Activated T-cell treated with anti-CD3 and anti-CD28 coated beads, Interleukin-2, amount 50 U/mL, for 72 hours (primary cell): Measurements from ENCODE around the gene LIPH. TPM values are rescaled to one million over a fixed set of nuclear protein-coding genes. Genes with fewer than 3 reads are reported as not detected.

Source experiments
- ATAC-seq, 2 donors: fragments of 150-1000 bp; cut with Tn5 transposase; replicated peaks in 1 of 2; 2 replicates each; pipeline ENCODE4 v1.10.0; 2021; ENCODE audit warnings: moderate library complexity in 2 of 2, mild to moderate bottlenecking in 1 of 2
- DNase-seq, 2 donors: peaks; one replicate each; pipeline ENCODE4 v3.0.0; 2021 to 2022; ENCODE audit warnings: mixed read lengths in 1 of 2
- H3K27ac Mint-ChIP-seq: one replicate; pipeline ENCODE4 v1.8.0; 2022; ENCODE audit warnings: mild to moderate bottlenecking, moderate library complexity, mixed read lengths
- H3K27me3 Mint-ChIP-seq: one replicate; pipeline ENCODE4 v1.8.0; 2022; ENCODE audit warnings: low read depth, mixed read lengths
- H3K36me3 Mint-ChIP-seq, 2 donors: one replicate each; pipeline ENCODE4 v1.8.0; 2022; ENCODE audit warnings: mixed read lengths in 2 of 2, mild to moderate bottlenecking in 1 of 2; ENCODE audit not compliant: insufficient read depth in 2 of 2
- H3K4me1 Mint-ChIP-seq: one replicate; pipeline ENCODE4 v1.8.0; 2022; ENCODE audit warnings: low read depth, mixed read lengths
- H3K4me3 Mint-ChIP-seq, 2 donors: one replicate each; pipeline ENCODE4 v1.8.0; 2022; ENCODE audit warnings: mild to moderate bottlenecking in 2 of 2, mixed read lengths in 2 of 2, moderate library complexity in 2 of 2
- H3K9me3 Mint-ChIP-seq, 2 donors: one replicate each; pipeline ENCODE4 v1.8.0; 2022; ENCODE audit warnings: mixed read lengths in 2 of 2
- total RNA-seq, 2 donors: library from RNA; stranded (reverse); gene quantifications; one replicate each; pipeline ENCODE4 v1.2.3, GENCODE V29; 2022

The LIPH gene
- total RNA-seq, 2 donors from 2014 or later, result 0.19 TPM; not detected in 1

GRCh38 chr3:185530856-185531255 lies 21.5 kb downstream of the LIPH start:
- H3K9me3 Mint-ChIP-seq, result no peaks in the 10 kb centered on the region

GRCh38 chr3:185528532-185528931 lies 23.9 kb downstream of the LIPH start:
- no peak for DNase-seq
- no peaks in the 10 kb centered on the region for H3K4me1 Mint-ChIP-seq
- no peaks in the 10 kb centered on the region for H3K9me3 Mint-ChIP-seq
- ATAC-seq, result no peak
- H3K27me3 Mint-ChIP-seq, result peaks cover 20% of the 10 kb centered on the region
- H3K4me3 Mint-ChIP-seq, result no peak overlapping the region
- H3K27ac Mint-ChIP-seq, result no peak overlapping the region
- H3K36me3 Mint-ChIP-seq, result no peaks in the 10 kb centered on the region

More at GRCh38 chr3:185530856-185531255, 21.5 kb downstream of the LIPH start:
- H3K4me1 Mint-ChIP-seq, result no peaks in the 10 kb centered on the region
- H3K27me3 Mint-ChIP-seq, result peaks cover 8% of the 10 kb centered on the region
- no peak overlapping the region for H3K27ac Mint-ChIP-seq
- H3K36me3 Mint-ChIP-seq, result no peaks in the 10 kb centered on the region
- DNase-seq, result no peak
- ATAC-seq, result no peak
- no peak overlapping the region for H3K4me3 Mint-ChIP-seq

- Mint-ChIP-seq H3K4me1 (no peaks in the 10 kb centered on the region), H3K36me3 (no peaks in the 10 kb centered on the region), H3K27me3 (peaks cover 20% of the 10 kb centered on the region), H3K27ac (no peak overlapping the region), H3K4me3 (no peak overlapping the region), H3K9me3 (no peaks in the 10 kb centered on the region)
- no peak for DNase-seq
- no peak for ATAC-seq
Measured at GRCh38 chr3:185527364-185527763, 25.0 kb downstream of the LIPH start.

DNA sequence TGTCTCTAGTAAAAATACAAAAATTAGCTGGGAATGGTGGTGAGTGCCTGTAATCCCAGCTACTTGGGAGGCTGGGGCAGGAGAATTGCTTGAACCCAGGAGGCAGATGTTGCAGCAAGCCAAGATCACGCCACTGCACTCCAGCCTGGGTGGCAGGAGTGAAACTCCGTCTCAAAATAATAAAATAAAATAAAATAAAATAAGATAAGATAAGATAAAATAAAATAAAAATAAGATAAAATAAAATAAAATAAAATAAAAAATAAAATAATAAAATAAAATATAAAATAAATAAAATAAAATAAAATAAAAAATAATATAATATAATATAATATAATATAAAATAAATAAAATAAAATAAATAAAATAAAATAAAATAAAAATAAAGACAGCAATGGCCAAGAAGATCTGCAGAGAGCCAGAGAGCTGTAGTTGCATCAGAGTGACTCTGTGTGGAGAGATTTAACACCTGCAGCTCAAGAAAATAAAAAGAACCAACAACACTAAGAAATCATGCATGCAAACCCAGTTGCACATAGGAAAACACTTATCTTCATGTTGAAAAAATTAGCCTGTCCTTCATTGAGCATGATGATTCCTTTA lies 25.9 kb downstream of the LIPH start:
- Mint-ChIP-seq H3K4me3 (no peak overlapping the region), H3K9me3 (no peaks in the 10 kb centered on the region), H3K4me1 (no peaks in the 10 kb centered on the region), H3K27ac (no peak overlapping the region), H3K27me3 (peaks cover 20% of the 10 kb centered on the region), H3K36me3 (no peaks in the 10 kb centered on the region)
- DNase-seq, result no peak
- no peak for ATAC-seq

GRCh38 chr3:185521349-185522138 lies 30.8 kb downstream of the LIPH start:
- no peak overlapping the region for H3K4me3 Mint-ChIP-seq
- H3K4me1 Mint-ChIP-seq, result no peaks in the 10 kb centered on the region
- no peak overlapping the region for H3K27ac Mint-ChIP-seq
- H3K9me3 Mint-ChIP-seq, result no peaks in the 10 kb centered on the region
- H3K27me3 Mint-ChIP-seq, result peaks cover 31% of the 10 kb centered on the region
- DNase-seq (no peak), ATAC-seq (no peak)
- H3K36me3 Mint-ChIP-seq, result no peaks in the 10 kb centered on the region

GRCh38 chr3:185519021-185519420 lies 33.4 kb downstream of the LIPH start:
- Mint-ChIP-seq H3K36me3 (no peaks in the 10 kb centered on the region), H3K4me3 (no peak overlapping the region), H3K4me1 (no peaks in the 10 kb centered on the region), H3K9me3 (no peaks in the 10 kb centered on the region), H3K27ac (no peak overlapping the region), H3K27me3 (peaks cover 21% of the 10 kb centered on the region)
- no peak for DNase-seq
- no peak for ATAC-seq

DNA sequence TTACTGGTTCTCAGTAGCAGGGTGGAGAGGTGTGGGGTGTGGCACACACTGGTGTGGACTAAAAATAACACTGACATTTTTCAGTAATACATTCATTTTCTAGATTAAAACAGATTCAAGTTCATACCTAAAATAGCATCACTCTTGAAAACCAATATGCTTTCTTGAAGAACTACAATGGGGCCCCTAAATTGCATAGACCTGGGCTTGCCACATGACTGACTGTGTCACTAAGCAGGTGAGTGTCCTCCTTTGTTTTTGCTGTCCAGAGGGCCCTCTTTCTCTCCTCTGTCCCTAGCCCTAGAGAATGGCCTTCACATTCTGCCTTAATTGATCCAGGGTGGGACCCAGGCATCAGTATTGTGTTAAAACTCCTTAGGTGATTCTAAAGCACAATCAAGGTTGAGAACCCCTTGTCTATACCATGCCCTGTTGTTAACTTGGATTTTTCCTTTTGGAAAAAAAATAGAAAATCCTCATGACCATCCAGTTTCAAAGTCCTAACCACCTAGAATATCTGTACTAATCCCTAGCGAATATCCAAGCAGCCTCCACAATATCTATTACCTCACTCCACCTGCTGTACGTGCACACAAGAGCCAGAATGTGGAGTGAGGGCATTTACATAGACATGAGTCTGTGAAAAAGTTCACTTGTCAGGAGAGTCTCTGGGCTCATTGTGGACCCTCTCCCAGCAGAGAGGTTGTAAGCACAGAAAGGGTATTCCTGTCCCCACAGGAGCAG lies 34.8 kb downstream of the LIPH start:
- no peak overlapping the region for H3K27ac Mint-ChIP-seq
- no peaks in the 10 kb centered on the region for H3K4me1 Mint-ChIP-seq
- H3K36me3 Mint-ChIP-seq, result no peaks in the 10 kb centered on the region
- no peak for DNase-seq
- no peak overlapping the region for H3K4me3 Mint-ChIP-seq
- ATAC-seq, result no peak
- H3K27me3 Mint-ChIP-seq, result peaks cover 28% of the 10 kb centered on the region
- H3K9me3 Mint-ChIP-seq, result no peaks in the 10 kb centered on the region

DNA sequence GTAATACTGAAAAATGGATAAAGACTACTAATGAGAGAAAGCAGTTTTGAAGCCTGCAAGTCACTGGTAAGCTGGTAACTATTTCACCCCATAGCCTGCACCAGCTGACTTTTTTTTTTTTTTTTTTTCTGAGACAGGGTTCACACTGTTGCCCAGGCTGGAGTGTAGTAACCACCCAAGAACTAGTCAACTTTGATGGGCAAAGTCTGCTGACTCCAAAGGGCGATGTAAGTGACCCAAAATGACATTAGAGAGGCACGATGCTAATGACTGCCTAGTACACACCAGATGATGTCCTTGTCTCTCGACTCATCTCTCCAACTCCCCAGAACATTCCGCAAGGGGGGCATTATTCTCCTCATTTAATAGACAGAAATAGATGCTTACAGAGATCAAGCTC lies 40.7 kb downstream of the LIPH start:
- no peaks in the 10 kb centered on the region for H3K9me3 Mint-ChIP-seq
- no peak overlapping the region for H3K4me3 Mint-ChIP-seq
- H3K27me3 Mint-ChIP-seq, result peaks cover 11% of the 10 kb centered on the region
- H3K4me1 Mint-ChIP-seq, result no peaks in the 10 kb centered on the region
- H3K36me3 Mint-ChIP-seq, result no peaks in the 10 kb centered on the region
- DNase-seq (no peak), ATAC-seq (no peak)
- H3K27ac Mint-ChIP-seq, result no peak overlapping the region

DNA sequence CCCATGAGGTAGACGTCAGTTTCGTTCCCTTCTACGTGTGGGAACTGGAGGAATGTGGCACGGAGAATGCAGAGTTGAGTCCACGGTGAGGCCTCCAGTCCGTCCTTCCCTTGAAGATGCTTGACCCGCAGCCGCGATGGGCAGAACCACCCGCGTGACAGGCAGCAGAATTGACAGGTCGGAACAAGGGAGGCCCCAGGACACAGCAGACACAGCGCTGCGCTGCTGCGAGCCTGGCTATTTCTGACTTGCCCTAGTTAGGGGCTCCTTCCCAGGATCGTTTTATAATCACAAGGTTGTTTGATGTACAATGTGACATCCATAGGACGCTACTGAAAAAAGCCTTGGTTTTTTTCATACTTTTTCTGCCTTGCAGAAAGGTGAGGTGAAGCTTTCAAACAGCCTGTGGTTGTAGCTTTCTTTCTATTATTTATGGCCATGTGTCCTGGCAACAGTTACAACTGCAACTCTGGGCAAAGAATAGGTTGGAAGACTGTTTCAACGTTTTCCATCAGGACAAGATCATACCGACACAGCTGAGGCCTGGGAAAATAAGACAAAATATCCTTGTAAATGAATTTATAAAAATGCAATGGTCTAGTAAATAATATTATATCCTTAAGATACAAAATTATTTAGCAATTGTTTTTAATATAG lies 43.9 kb downstream of the LIPH start:
- DNase-seq (no peak), ATAC-seq (no peak)
- H3K36me3 Mint-ChIP-seq, result peaks cover 0 to 2% of the 10 kb centered on the region in 2 donors
- H3K27ac Mint-ChIP-seq, result no peak overlapping the region
- H3K4me3 Mint-ChIP-seq, result no peak overlapping the region
- H3K4me1 Mint-ChIP-seq, result no peaks in the 10 kb centered on the region
- no peaks in the 10 kb centered on the region for H3K9me3 Mint-ChIP-seq
- peaks cover 4% of the 10 kb centered on the region for H3K27me3 Mint-ChIP-seq

GRCh38 chr3:185507883-185508282 lies 44.5 kb downstream of the LIPH start:
- no peak for ATAC-seq
- DNase-seq, result no peak
- Mint-ChIP-seq H3K4me1 (no peaks in the 10 kb centered on the region), H3K27me3 (no peaks in the 10 kb centered on the region), H3K9me3 (no peaks in the 10 kb centered on the region), H3K4me3 (no peak overlapping the region), H3K27ac (no peak overlapping the region), H3K36me3 (peaks cover 0 to 2% of the 10 kb centered on the region in 2 donors)

GRCh38 chr3:185504636-185505035 lies 47.8 kb downstream of the LIPH start:
- Mint-ChIP-seq H3K4me3 (no peak overlapping the region), H3K9me3 (no peaks in the 10 kb centered on the region), H3K27me3 (no peaks in the 10 kb centered on the region), H3K4me1 (no peaks in the 10 kb centered on the region), H3K27ac (no peak overlapping the region), H3K36me3 (peaks cover 0 to 2% of the 10 kb centered on the region in 2 donors)
- ATAC-seq (no peak), DNase-seq (no peak)

DNA sequence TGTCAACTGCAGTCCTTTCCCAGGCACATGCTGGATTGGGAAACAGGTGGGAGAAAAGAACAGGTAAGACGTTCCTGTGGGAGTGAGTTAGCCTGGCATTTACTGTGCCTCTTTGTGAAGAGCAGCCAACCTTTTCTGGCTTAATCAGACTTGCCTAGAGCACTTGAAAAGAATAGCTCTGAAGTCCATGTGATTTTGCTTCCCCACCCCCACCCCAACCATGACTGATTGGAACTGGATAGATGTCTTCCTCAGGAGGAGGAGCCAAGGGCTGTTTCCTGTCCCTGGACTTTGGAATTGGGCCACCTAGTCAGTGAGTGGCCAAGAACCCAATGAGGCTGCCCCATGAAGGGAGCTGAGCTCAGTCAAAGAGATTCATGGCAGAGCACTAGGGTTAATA lies 48.9 kb downstream of the LIPH start:
- no peak overlapping the region for H3K4me3 Mint-ChIP-seq
- ATAC-seq, result no peak
- no peaks in the 10 kb centered on the region for H3K9me3 Mint-ChIP-seq
- peaks cover 2 to 3% of the 10 kb centered on the region in 2 donors for H3K36me3 Mint-ChIP-seq
- no peak for DNase-seq
- no peaks in the 10 kb centered on the region for H3K27me3 Mint-ChIP-seq
- H3K4me1 Mint-ChIP-seq, result no peaks in the 10 kb centered on the region
- no peak overlapping the region for H3K27ac Mint-ChIP-seq

GRCh38 chr3:185502987-185503386 lies 49.4 kb downstream of the LIPH start:
- ATAC-seq, result no peak
- H3K4me3 Mint-ChIP-seq, result no peak overlapping the region
- no peaks in the 10 kb centered on the region for H3K9me3 Mint-ChIP-seq
- peaks cover 2 to 3% of the 10 kb centered on the region in 2 donors for H3K36me3 Mint-ChIP-seq
- no peak overlapping the region for H3K27ac Mint-ChIP-seq
- no peaks in the 10 kb centered on the region for H3K27me3 Mint-ChIP-seq
- H3K4me1 Mint-ChIP-seq, result no peaks in the 10 kb centered on the region
- no peak for DNase-seq
